H9 (cell line): Measurements from ENCODE around the gene CLEC1B. TPM values are rescaled to one million over a fixed set of nuclear protein-coding genes. Genes with fewer than 3 reads are reported as not detected.
"Not testable (repeated sequence)": the region's sequence is repeated elsewhere in the genome, so short reads cannot be mapped to it uniquely, and the experiment has no call there.

Experiments used
- DNase-seq: peaks from one replicate; pipeline ENCODE4 v3.0.0-alpha.2; 2017
- H2AFZ ChIP-seq: one replicate; pipeline ENCODE4 v1.6.1; 2013; ENCODE audit warnings: mild to moderate bottlenecking, low read length, control low read depth, moderate library complexity
- H2AK5ac ChIP-seq: 2 replicates; pipeline ENCODE4 v1.6.1; 2013; ENCODE audit warnings: low read length, control low read depth, mixed read lengths; ENCODE audit not compliant: insufficient read length
- H2BK120ac ChIP-seq: one replicate; pipeline ENCODE4 v1.6.1; 2013; ENCODE audit warnings: low read depth, mild to moderate bottlenecking, low read length, control low read depth, inconsistent platforms; ENCODE audit not compliant: poor library complexity, severe bottlenecking
- H2BK12ac ChIP-seq: 2 replicates; pipeline ENCODE4 v1.6.1; 2013; ENCODE audit warnings: low read length, control low read depth, mixed read lengths, low read depth; ENCODE audit not compliant: insufficient read length
- H2BK15ac ChIP-seq: 2 replicates; pipeline ENCODE4 v1.6.1; 2013; ENCODE audit warnings: low read depth, low read length, control low read depth
- H2BK20ac ChIP-seq: one replicate; pipeline ENCODE4 v1.6.1; 2013; ENCODE audit warnings: low read depth, mild to moderate bottlenecking, low read length, control low read depth, inconsistent platforms; ENCODE audit not compliant: poor library complexity, severe bottlenecking
- H2BK5ac ChIP-seq: 2 replicates; pipeline ENCODE4 v1.6.1; 2013; ENCODE audit warnings: low read length, control low read depth, mixed read lengths; ENCODE audit not compliant: insufficient read length
- H3K14ac ChIP-seq: 2 replicates; pipeline ENCODE4 v1.6.1; 2013; ENCODE audit warnings: low read length, control low read depth; ENCODE audit not compliant: insufficient read depth
- H3K18ac ChIP-seq: 2 replicates; pipeline ENCODE4 v1.6.1; 2013; ENCODE audit warnings: low read depth, mild to moderate bottlenecking, mixed read lengths, low read length, control low read depth; ENCODE audit not compliant: insufficient read length
- H3K23ac ChIP-seq: 2 replicates; pipeline ENCODE4 v1.6.1; 2013; ENCODE audit warnings: low read length, control low read depth, mixed read lengths, low read depth; ENCODE audit not compliant: insufficient read length
- H3K23me2 ChIP-seq: 2 replicates; pipeline ENCODE4 v1.6.1; 2013; ENCODE audit warnings: low read depth, mild to moderate bottlenecking, mixed read lengths, low read length, control low read depth; ENCODE audit not compliant: insufficient read length, poor library complexity, severe bottlenecking
- H3K27ac ChIP-seq: 2 replicates; pipeline ENCODE4 v1.5.1; 2013; ENCODE audit warnings: low read length, control low read depth, mixed read lengths, low read depth; ENCODE audit not compliant: insufficient read length
- H3K27me3 ChIP-seq: 2 replicates; pipeline ENCODE4 v1.6.1; 2013; ENCODE audit warnings: low read length, control low read depth, inconsistent platforms; ENCODE audit not compliant: insufficient read depth
- H3K4ac ChIP-seq: 2 replicates; pipeline ENCODE4 v1.6.1; 2013; ENCODE audit warnings: low read depth, mild to moderate bottlenecking, control low read depth, inconsistent platforms, low read length, moderate library complexity
- H3K4me1 ChIP-seq: 2 replicates; pipeline ENCODE4 v1.6.1; 2013; ENCODE audit warnings: low read length, control low read depth, inconsistent platforms; ENCODE audit not compliant: insufficient read depth
- H3K4me2 ChIP-seq: 2 replicates; pipeline ENCODE4 v1.6.1; 2013; ENCODE audit warnings: low read length, control low read depth, mixed read lengths; ENCODE audit not compliant: insufficient read length, insufficient read depth
- H3K56ac ChIP-seq: 2 replicates; pipeline ENCODE4 v1.6.1; 2013; ENCODE audit warnings: low read depth, mild to moderate bottlenecking, mixed read lengths, low read length, control low read depth; ENCODE audit not compliant: insufficient read length
- H3K79me1 ChIP-seq: 2 replicates; pipeline ENCODE4 v1.6.1; 2013; ENCODE audit warnings: low read depth, mild to moderate bottlenecking, moderate library complexity, low read length, control low read depth, inconsistent platforms; ENCODE audit not compliant: insufficient read depth, poor library complexity, severe bottlenecking
- H3K79me2 ChIP-seq: 2 replicates; pipeline ENCODE4 v1.6.1; 2013; ENCODE audit warnings: low read length, control low read depth, inconsistent platforms; ENCODE audit not compliant: insufficient read depth
- H3K9ac ChIP-seq: 2 replicates; pipeline ENCODE4 v1.6.1; 2013; ENCODE audit warnings: low read length, control low read depth, mixed read lengths; ENCODE audit not compliant: insufficient read length; ENCODE audit errors: extremely low read depth
- H3K9me3 ChIP-seq: one replicate; pipeline ENCODE4 v1.6.1; 2013; ENCODE audit warnings: low read depth, low read length, inconsistent platforms; ENCODE audit not compliant: control insufficient read depth
- H3T11ph ChIP-seq: one replicate; pipeline ENCODE4 v1.6.1; 2013; ENCODE audit warnings: mild to moderate bottlenecking, low read length, control low read depth, inconsistent platforms
- H4K20me1 ChIP-seq: one replicate; pipeline ENCODE4 v1.6.1; 2013; ENCODE audit not compliant: control insufficient read depth, insufficient read length, insufficient read depth
- H4K5ac ChIP-seq: 2 replicates; pipeline ENCODE4 v1.6.1; 2013; ENCODE audit warnings: low read depth, mild to moderate bottlenecking, mixed read lengths, low read length, control low read depth; ENCODE audit not compliant: insufficient read length
- H4K8ac ChIP-seq: replicated peaks from 2 replicates; pipeline ENCODE4 v1.6.1; 2013; ENCODE audit warnings: low read length, control low read depth, mixed read lengths, low read depth; ENCODE audit not compliant: insufficient read length
- H4K91ac ChIP-seq: 2 replicates; pipeline ENCODE4 v1.6.1; 2013; ENCODE audit warnings: low read depth, mild to moderate bottlenecking, moderate library complexity, mixed read lengths, low read length, control low read depth; ENCODE audit not compliant: insufficient read length
- H3K27ac Mint-ChIP-seq, 3 experiments: 2 replicates in 2 of 3; 3 replicates in 1 of 3; pipeline ENCODE4 v1.8.0; 2020 to 2021; ENCODE audit warnings: mixed read lengths in 3 of 3, mild to moderate bottlenecking in 1 of 3, moderate library complexity in 1 of 3
- H3K27me3 Mint-ChIP-seq: 2 replicates; pipeline ENCODE4 v1.8.0; 2021; ENCODE audit warnings: low read depth, mild to moderate bottlenecking, moderate library complexity, mixed read lengths
- H3K36me3 Mint-ChIP-seq, 3 experiments: 2 replicates in 2 of 3; 3 replicates in 1 of 3; pipeline ENCODE4 v1.8.0; 2020 to 2021; ENCODE audit warnings: low read depth in 3 of 3, mixed read lengths in 3 of 3; ENCODE audit not compliant: insufficient read depth in 1 of 3
- H3K4me1 Mint-ChIP-seq, 2 experiments: 2 replicates each; pipeline ENCODE4 v1.8.0; 2020; ENCODE audit warnings: mixed read lengths in 2 of 2
- H3K4me3 Mint-ChIP-seq, 2 experiments: 2 replicates in 1 of 2; 3 replicates in 1 of 2; pipeline ENCODE4 v1.8.0; 2020 to 2021; ENCODE audit warnings: mild to moderate bottlenecking in 2 of 2, mixed read lengths in 2 of 2, moderate library complexity in 1 of 2
- H3K9me3 Mint-ChIP-seq, 2 experiments: 2 replicates in 1 of 2; 3 replicates in 1 of 2; pipeline ENCODE4 v1.8.0; 2020; ENCODE audit warnings: mild to moderate bottlenecking in 2 of 2, mixed read lengths in 2 of 2, moderate library complexity in 1 of 2
- CTCF ChIP-seq: fragments of 200-600 bp; sonication (generic); conservative IDR thresholded peaks from 3 replicates; pipeline ENCODE4 v1.8.0; 2021; ENCODE audit warnings: antibody characterized with exemption, mild to moderate bottlenecking
- WGBS: extraction: QIAGEN DNeasy Blood & Tissue Kit; methylation state at CpG from one replicate; pipeline ENCODE4 v1.1.7; 2013; ENCODE audit warnings: missing lambda C conversion rate, low lambda C conversion rate, mixed read lengths; ENCODE audit not compliant: insufficient read length; ENCODE audit errors: extremely low coverage; 5-methylcytosine and 5-hydroxymethylcytosine counted together
- total RNA-seq: library from RNA; stranded (reverse); gene quantifications from 2 replicates; pipeline ENCODE4 v1.2.1, GENCODE V29; 2021

CLEC1B gene
- total RNA-seq, 1 experiment from 2014 or later: not detected

GRCh38 chr12:9957834-9958233 lies 41.1 kb downstream of the CLEC1B start:
- H3K4me1 ChIP-seq: no peaks in the 10 kb centered on the region
- H2BK120ac ChIP-seq: no peak overlapping the region
- no peak overlapping the region for H3K14ac ChIP-seq
- H2BK20ac ChIP-seq: no peak overlapping the region
- no peak overlapping the region for H2BK12ac ChIP-seq
- no peaks in the 10 kb centered on the region for H4K20me1 ChIP-seq
- no peaks in the 10 kb centered on the region for H3K23me2 ChIP-seq
- Mint-ChIP-seq H3K9me3 (peaks cover 0 to 5% of the 10 kb centered on the region in 2 experiments; a peak in 1 of 5 replicates), H3K4me1 (peaks cover 9% of the 10 kb centered on the region in 2 experiments), H3K4me3 (no peak overlapping the region), H3K27me3 (no peaks in the 10 kb centered on the region), H3K27ac (no peak overlapping the region), H3K36me3 (no peaks in the 10 kb centered on the region)
- no peak overlapping the region for H4K8ac ChIP-seq
- no peak overlapping the region for H2BK15ac ChIP-seq
- H3K4me2 ChIP-seq: no peak overlapping the region
- no peak overlapping the region for H3T11ph ChIP-seq
- no peak overlapping the region for H2BK5ac ChIP-seq
- H3K27ac ChIP-seq: no peak overlapping the region
- no peaks in the 10 kb centered on the region for H3K79me1 ChIP-seq
- no peak overlapping the region for H3K23ac ChIP-seq
- H4K5ac ChIP-seq: no peak overlapping the region
- H2AFZ ChIP-seq: no peak overlapping the region
- H3K79me2 ChIP-seq: no peaks in the 10 kb centered on the region
- H2AK5ac ChIP-seq: no peak overlapping the region
- H3K9ac ChIP-seq: no peak overlapping the region
- no peak overlapping the region for H4K91ac ChIP-seq
- no peak overlapping the region for H3K18ac ChIP-seq
- no peaks in the 10 kb centered on the region for H3K9me3 ChIP-seq
- H3K4ac ChIP-seq: no peak overlapping the region
- no peak for TF ChIP-seq CTCF
- no peak for DNase-seq
- H3K56ac ChIP-seq: no peak overlapping the region
- H3K27me3 ChIP-seq: no peaks in the 10 kb centered on the region

GRCh38 chr12:9952954-9953729 lies 45.8 kb downstream of the CLEC1B start:
- H3K14ac ChIP-seq, H3K79me1 ChIP-seq, H3K4me1 ChIP-seq, H4K91ac ChIP-seq, H3K27ac ChIP-seq, H3K4me3 Mint-ChIP-seq, H2BK12ac ChIP-seq, H3K18ac ChIP-seq, H3K4me1 Mint-ChIP-seq, H3K9me3 Mint-ChIP-seq, H3K4ac ChIP-seq, H2BK20ac ChIP-seq, H3K9me3 ChIP-seq, H3K23ac ChIP-seq, DNase-seq, H2BK120ac ChIP-seq, H2BK5ac ChIP-seq, H2AFZ ChIP-seq, H3K27me3 ChIP-seq, H2BK15ac ChIP-seq, H4K20me1 ChIP-seq, H4K5ac ChIP-seq, H4K8ac ChIP-seq, H3K27ac Mint-ChIP-seq, H2AK5ac ChIP-seq, H3K79me2 ChIP-seq, H3K4me2 ChIP-seq, H3T11ph ChIP-seq, H3K27me3 Mint-ChIP-seq, H3K23me2 ChIP-seq, H3K56ac ChIP-seq, H3K9ac ChIP-seq, H3K36me3 Mint-ChIP-seq: not testable (repeated sequence)
- no CpG with 5 or more reads among the region's 55 CpGs for WGBS
